ENCODE data around the gene SRSF8.
"Not testable (repeated sequence)": the region's sequence is repeated elsewhere in the genome, so short reads cannot be mapped to it uniquely, and the experiment has no call there.

SRSF8 gene

DNA sequence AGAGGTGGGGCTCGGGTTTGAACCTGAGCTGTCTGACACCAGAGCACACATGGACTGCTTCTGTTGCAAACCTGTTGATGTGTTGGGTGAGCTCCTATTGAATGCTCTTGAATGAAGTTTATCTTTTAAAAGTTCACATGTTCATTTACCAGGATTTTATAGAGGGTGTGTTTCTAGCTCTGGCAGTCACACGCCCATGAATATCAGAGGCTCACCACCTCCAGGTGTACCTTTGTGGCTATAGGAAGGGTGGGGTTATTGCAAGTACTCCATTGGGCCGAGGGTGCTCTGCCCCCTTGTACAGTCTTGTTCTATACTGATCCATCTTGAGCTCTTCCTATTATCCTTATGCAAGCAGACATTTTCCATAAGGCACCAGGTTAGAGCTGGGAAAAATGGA is 32.1 kb downstream of the SRSF8 start:
- DNase-seq, result no peak

DNA sequence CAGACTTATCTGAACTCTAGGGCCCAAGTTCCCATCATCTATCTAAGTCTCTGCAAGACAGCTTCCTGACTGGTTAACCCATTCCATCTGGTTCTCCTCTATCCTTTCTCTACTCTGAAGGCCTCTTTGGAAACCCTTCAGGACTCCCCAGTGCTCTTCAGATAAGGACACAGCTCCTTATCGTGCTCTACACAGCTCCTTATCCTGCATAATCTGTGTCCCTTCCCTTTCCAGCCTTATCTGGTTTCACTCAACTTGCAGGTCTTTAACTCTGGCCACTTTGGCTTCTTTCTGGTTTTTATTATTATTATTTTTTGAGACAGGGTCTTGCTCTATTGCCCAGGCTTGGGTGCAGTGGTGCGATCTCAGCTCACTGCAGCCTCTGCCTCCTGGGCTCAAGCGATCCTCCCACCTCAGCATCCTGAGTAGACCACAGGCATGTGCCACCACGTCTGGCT is 33.5 kb downstream of the SRSF8 start:
- no peak for DNase-seq

DNA sequence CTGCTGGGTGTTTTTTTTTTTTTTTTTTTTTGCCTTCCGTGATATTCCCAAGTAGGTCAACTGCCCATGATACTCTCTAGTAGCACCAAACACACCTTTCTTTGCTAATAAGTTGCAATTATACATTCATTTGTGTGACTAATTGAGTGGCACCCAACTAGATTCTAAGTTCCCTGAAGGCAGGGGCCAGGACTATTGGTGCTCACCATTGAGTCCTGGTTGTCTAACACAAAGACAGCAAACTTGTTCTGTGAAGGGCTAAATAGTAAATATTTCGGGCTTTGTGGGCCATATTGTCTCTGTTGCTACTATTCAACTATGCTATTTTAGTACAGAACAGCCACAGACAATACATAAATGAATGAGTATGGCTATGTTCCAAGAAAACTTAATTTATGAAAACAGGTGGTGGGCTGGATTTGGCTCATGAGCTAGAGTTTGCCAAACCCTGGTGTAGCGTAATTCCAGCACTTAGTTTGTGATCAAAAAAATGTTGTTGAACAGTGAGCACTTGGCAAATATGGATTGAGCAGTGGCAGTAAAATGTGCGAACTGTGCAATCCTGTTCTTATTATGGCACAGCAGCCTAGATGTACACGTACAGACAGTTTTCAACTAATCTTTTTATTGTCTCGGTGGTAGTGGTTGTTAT is 34.3 kb downstream of the SRSF8 start:
- DNase-seq, result no peak

DNA sequence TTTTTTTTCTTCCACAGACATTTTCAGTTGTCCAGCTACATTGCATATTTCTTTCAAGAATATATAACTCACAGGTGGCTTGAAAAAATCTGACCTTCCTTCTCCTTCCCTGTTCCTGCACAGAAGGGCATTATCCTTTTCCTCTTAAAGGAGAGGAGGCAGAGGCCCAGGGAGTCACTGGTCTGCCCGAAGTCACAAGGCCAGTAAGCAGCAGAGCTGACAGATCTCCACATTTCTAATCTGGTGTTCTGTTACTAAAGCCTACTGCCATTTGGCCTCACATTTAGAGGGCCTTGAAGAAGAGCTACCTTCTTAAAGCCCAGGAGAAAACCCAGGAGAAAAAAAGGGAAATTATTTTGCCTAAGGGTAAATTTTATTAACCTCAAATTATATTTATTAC is 35.2 kb downstream of the SRSF8 start:
- DNase-seq, result no peak

DNA sequence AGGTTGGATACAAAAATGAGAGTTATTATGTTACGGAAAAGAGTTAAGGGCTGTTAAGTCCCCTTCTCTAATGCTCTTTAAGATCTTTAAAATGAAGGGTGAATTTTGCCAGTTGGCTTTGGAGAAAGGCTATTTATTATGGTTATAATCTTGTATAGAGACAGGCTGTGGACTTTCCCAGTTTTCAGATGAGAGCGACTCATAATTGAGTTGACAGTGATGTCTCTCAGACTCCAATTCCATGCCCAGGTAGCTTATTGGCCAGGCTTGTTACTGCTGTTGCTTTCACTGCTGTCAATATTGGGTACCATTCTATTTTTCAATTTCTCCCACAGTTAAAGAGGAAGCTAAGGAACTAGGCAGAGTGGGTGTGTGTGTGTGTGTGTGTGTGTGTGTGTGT is 36.0 kb downstream of the SRSF8 start:
- peak; percentile 50 to 74 (median 57) for DNase-seq

DNA sequence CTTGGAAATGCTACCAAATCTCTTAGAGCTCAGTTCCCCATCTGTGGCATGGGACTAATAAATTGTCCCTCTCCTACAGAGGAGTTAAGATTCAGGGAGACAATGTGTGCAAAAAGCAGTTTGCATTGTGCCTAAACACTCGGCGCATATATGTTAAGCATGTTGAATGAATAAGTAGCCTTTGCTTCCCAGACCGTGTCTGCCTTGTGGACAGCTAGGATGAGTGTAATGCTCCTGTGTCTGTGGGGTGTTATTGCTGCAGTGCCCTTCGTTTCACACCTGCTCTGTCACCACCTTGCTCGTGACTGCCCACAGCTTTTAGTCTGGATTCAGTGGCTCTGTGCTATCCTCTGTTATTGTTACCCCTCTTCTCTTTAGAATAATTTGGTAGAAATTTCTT is 37.0 kb downstream of the SRSF8 start:
- DNase-seq, result no peak

DNA sequence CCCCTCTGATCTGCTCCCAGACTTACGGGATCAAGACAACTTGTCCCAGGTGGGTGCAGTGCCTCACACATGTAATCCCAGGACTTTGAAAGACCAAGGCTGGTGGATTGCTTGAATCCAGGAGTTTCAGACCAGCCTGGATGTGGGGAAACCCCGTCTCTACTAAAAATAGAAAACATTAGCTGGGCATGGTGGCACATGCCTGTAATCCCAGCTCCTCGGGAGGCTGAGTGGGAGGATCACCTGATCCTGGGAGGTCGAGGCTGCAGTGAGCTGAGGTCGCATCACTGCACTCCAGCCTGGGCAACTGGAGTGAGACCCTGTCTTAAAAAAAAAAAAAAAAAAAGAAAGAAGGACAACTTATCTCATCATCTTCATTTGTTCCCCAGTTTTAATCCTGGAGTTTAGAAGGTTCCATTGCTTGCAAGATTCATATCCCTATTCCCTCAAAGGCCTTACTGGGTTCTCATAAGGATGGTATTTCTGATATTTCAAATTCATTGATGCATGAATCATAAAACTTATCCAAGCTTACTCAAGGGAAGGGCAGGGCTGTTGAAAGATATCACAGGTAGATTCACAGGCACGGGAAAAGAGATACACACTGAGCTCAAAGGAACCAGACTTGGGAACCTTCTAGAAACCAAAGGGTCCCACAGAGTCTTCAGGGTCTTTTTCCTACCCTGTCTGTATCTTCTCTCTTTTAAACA is 37.6 kb downstream of the SRSF8 start:
- DNase-seq, result no peak

DNA sequence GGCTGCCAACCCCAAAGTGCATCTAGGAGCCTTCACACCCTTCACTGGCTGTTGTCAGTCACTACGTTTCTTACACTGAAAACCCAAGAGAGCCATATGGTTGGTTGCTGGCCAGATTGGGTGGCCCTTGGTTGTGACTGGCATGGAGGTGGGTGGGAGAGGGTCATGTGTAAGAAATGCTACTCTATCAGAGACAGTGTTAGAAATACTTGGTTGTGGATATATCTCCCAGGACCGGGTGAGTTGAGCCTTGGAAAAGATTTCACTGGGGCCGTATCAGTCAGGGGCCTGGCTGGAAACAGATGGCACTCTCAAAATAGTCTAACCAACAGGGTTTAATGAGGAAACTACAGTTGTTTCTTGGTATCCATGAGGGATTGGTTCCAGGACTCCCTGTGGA is 38.1 kb downstream of the SRSF8 start:
- no peak for DNase-seq

DNA sequence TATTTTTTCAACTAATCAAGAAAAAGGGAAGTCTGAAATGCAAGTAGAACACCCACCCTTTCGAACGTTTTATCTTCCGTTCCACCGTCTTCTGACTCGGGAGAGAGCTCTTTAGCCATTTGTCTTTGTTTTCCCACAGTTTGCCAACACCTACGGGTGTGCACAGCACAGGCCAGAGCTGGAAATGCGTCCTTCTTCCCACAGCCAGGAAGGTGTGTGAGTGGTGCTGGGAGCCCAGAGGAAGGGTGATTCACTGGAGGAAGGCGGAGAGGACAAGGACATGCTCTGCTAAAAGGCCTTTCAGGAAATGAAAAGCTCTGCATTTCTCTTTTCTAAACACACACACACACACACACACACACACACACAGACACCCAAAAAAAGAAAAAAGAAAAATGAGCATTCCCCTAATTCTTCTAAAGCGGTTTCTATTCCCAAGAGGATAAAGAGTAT is 41.5 kb downstream of the SRSF8 start:
- peak; percentile 59 to 65 (median 63) for DNase-seq

DNA sequence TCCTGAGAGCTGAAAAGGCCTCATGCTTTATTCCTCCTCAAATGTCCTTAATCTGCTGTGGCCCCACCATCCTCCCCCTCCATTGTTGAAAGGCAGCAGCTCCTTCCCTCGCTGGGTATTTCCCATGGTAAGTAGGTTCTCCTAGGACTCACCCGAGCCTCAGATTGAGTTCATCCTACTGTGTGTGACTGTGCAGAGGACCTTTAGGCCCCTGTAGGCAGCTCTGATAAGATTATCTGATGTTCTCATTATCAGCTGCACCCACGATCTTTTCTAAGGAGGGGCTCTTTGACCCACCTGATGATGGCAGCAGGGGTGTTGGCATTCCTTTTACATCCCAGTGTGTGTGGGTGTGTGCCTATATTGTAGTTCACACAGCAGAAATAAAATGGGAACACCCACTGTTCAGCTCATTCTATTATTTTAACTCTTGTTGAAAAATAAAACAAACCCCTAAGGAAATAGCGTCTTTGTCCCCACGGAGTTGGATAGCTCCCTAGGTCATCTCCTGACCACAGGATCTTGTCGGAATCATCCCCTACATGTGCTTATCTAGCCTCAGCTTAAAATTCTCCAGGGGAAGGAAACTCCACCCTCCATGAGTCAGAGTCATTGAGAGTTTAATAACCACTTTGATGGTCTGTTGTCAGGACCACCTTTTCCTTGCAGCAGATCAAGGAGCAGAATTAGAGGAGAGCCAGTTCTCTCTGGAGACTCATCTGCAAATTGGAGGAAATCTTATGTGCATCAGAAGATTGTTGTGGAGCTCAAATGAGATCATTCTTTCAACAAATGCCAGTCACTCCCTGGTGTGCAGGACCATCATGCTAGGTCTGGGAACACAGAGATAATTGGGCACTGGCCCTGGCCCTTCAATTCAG is 42.2 kb downstream of the SRSF8 start:
- peak; percentile 35 to 50 (median 37) for DNase-seq

DNA sequence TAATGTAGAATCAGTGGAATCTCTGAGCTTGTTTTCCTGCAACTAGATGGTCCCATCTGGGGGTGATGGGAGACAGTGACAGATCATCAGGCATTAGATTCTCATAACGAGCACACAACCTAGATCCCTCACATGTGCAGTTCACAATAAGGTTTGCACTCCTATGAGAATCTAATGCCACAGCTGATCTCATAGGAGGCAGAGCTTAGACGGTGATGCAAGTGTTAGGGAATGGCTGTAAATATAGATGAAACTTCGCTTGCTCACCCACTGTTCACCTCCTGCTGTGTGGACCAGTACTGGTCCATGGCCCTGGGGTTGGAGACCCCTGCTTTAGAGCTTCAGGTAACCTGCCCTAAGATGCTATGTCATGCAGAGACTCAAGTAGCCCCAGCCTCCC is 44.8 kb downstream of the SRSF8 start:
- not testable (repeated sequence) for DNase-seq

DNA sequence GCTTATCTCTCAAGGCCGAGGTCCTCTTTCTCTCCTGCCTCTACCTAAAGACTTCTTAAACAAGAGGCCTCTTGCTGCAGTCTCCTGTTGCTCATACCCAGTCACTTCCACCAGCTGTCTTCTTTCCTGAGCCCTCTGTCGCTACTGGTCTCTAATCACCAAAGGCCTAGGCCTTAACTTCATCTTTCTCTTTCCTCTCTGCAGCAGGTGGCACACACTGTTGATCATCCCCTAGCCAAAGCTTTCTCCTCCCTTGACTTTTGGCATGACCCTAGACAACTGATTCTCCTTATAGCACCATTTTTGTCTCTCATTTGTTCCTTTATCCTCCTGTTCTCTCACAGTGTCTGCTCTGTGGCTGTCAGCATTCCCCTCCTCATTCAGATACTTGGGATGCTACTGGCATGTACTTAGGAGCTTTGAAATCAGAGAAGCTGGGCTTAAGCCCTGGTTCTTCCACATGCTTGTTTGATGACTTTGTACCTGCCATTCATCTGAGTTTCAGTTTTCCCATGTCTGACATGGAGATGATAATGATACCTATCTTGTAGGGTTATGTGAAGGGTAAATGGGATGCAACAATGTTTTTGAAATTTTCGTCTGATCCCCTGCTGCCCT is 45.3 kb downstream of the SRSF8 start:
- DNase-seq, result no peak

DNA sequence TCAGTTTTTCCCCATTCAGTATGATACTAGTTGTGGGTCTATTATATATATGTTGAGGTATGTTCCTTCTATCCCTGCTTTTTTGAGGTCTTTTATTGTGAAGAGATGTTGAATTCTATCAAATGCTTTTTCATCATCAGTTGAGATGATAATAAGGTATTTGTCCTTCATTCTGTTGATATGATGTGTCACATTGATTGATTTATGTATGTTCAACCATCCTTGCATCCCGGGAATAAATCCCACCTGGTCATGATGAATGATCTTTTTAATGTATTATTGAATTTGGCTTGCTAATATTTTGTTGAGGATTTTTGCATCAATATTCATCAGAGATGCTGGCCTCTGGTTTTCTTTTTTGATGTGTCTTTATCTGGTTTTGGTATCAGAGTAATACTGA is 48.9 kb downstream of the SRSF8 start:
- no peak for DNase-seq

DNA sequence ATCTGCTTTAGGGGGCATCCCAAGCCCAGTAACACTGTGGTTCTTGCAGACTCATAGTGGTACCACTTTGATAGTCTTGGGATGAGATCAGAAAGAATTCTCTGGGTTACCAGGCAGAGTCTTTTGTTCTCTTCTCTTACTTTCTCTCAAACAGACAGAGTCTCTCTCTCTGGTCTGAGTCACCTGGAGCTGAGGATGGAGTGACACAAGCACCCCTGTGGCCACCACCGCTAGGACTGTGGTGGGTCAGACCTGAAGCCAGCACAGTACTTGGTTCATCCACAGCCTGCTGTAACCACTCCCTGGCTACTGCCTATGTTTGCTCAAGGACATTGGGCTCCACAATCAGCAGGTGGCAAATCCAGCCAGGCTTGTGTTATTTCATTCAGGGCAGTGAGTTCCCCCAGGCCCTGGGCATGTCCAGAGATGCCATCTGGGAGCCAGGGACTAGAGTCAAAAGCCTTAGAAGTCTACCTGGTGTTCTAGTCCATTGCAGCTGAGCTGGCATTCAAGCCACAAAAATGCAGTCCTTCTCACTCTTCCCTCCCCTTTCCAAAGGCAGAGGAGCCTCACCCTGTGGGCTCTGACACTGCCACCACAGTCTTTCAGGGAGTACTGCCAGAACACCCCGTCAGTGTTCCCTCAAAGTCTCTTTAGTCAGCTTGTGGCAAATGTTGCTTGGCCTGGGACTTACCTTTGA is 52.8 kb downstream of the SRSF8 start:
- DNase-seq, result no peak
